CD4-positive, alpha-beta T cell treated with Interleukin-21 for 1 hour (primary cell): ENCODE results near the gene PPM1H.
A peak's percentile ranks its signal among the peaks of the same experiment; 100 is the strongest.

Experiments
- DNase-seq: peaks from one replicate; pipeline ENCODE4 v3.0.0-alpha.2; 2020

The PPM1H gene

DNA sequence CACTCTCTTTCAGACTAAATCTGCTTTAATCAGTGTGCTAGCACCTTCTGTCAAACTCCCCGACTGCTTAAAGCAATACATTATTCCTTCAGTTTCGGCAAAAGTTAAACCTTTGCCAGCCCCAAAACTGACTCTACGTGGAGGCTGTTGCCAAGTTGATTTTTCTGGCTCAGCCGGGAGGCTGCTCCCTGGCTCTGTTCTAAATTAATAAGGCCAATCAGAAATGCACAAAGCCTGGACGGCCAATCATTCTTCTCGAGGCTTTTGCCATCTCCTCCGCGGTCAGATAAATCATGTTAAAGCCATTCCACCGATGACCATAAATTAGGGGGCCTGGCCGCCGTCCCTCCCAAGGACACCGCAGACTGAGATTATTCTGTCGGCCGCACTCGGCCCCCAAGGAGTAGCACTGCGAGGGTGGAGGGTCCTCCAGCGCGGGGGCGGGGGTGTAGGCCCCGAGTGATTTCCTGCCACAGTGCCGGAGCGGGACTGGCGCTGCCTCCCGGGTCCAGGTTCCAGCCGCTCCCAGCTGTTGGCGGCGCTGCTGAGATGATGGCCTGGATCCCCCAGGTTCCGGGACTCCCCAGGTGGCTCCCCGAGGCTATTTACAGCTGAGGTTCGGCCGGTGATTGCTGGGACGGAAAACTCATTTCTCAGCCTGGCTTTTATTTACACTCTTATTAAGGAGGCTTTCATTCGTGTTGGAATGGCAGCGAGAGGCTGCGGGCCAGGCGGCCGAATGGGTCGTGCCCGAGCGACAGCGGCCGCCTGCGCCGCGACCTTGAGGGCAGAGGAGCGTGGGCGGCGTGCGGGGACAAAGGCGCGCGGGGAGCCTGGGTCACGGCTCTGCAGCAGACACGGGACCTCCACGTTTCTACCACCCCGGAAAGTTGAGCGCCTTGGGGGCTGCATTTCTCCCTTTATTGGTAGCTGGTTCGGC, 303.2 kb downstream of the PPM1H start:
- peak; percentile 17 for DNase-seq

- no peak for DNase-seq
Observed at GRCh38 chr12:62629971-62630739, 304.8 kb downstream of the PPM1H start.

- DNase-seq, result no peak
Observed at GRCh38 chr12:62629413-62629812, 305.5 kb downstream of the PPM1H start.

GRCh38 chr12:62627181-62627580, 307.8 kb downstream of the PPM1H start:
- DNase-seq, result no peak

DNA sequence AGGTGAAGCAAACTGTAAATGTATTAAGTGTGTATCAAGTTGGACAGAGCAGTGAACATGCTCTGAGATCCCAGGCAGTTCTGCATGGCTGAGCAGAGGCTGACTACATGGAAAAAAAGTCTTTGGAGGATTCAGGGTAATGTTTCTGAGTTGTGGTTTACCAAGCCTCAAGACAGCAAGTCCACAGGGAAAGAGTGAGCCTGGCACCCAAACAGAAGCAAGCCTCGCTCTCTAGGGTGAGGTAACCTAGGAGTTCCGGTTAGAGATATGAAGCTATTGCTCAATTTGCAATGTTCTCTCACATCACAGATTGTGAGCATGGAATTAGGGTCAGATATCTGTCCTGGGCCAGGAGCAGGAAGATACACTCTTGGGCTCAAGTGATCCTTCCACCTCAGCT, 309.7 kb downstream of the PPM1H start:
- DNase-seq, result no peak

DNA sequence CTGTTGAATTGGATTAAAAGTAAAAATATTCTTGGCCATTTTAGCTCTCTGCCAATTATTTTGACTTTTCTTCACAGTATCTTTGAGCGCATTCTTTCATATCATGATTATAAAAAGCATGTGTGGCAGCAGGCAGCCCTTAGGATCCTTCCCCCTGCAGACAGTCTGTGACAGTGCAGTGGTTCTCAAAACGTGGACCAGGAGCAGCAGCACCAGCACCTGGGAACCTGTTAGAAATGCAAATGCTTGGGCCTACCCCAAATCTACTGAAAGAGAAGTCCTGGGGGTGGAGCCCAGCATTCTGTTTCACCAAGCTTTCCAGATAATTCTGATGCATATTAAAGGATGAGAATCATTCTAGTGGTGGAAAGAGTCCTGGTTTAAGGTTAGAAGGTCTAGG, 312.8 kb downstream of the PPM1H start:
- DNase-seq, result no peak

GRCh38 chr12:62621101-62621638, 313.8 kb downstream of the PPM1H start:
- DNase-seq, result no peak

DNA sequence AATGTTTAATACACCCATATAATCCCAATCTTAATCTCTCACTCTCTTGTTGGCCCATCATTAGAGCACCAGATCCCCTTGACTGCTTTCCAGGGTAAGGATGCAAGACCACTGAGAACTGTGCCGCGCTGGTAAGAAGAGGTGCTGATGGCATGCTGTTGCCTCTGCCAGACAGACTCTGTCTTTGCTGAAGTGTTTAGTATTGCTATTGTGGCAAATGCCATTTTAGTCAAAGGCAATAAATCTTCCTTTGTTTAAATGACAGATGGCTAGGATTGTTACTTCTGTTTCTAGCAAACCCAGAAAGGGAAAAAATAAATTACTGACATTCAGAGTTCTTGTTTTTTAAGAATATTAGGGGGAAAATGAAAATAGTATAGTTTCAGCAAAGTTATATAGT, 316.0 kb downstream of the PPM1H start:
- DNase-seq, result no peak

- no peak for DNase-seq
Observed at GRCh38 chr12:62618319-62618718, 316.6 kb downstream of the PPM1H start.

DNA sequence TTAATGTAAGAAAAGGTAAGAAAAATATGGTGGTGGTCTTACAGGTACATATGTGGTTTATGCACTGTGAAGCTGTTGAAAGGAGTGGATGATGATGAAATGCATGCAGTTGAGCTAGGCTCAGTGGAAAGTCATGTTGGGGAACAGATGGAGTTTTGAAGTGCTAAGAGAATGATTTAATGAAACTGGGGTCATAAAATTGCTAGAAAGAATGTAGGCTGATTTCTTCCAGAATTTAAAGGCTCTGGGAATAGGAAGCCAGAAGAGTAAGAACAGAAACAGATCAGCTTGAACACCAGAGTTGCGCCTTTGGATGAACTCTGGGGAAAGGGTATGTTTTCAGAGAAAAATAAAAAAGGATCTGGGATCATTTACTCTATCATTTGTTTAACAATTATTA, 321.9 kb downstream of the PPM1H start:
- DNase-seq, result no peak

GRCh38 chr12:62606654-62607053, 328.3 kb downstream of the PPM1H start:
- DNase-seq, result no peak

DNA sequence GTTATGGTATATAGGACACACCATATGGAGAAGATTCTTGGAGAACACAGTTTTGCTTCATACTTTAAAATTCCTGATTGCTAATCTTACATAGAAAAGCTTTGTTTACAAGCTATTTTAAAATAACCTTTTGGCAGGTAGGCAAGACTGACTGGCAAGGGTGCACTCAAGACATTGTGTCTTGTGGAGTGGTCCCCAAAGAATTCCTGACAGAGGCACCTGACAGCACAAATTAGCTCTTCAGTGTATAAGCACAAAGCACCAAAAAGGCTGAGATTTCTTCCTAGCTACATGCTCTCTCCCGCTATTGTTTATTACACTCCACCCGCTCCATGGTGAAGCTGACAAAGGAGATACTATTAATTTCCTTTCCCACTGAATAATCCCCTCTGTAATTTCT, 329.0 kb downstream of the PPM1H start:
- no peak for DNase-seq

GRCh38 chr12:62604871-62605270, 330.1 kb downstream of the PPM1H start:
- peak; percentile 40 for DNase-seq

DNA sequence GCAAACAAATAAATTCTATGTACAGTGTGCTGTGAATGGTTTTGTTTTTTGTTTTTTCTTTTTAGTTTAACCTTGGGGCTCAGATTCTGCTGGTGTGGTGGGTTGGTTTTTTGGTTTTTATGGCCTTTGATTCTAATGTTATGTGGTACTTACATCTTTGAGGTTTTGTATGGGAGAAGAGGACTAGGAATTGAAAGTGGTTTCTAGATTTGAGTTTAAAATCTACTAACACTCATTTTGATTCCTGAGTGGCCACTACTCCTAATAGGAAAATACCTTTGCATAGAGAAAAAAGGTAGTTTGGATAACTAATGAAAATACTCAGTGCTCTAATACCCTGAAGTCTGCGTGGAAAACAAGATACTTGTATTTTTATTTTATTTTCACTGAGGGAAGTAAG, 330.6 kb downstream of the PPM1H start:
- DNase-seq, result peak; percentile 15

- DNase-seq, result no peak
Observed at GRCh38 chr12:62603811-62604098, 331.2 kb downstream of the PPM1H start.

- peak; percentile 86 for DNase-seq
Observed at GRCh38 chr12:62603061-62603810, 331.7 kb downstream of the PPM1H start.

GRCh38 chr12:62602255-62603060, 332.5 kb downstream of the PPM1H start:
- DNase-seq, result peak; percentile 90

- DNase-seq, result no peak
Observed at GRCh38 chr12:62601765-62602164, 333.2 kb downstream of the PPM1H start.

DNA sequence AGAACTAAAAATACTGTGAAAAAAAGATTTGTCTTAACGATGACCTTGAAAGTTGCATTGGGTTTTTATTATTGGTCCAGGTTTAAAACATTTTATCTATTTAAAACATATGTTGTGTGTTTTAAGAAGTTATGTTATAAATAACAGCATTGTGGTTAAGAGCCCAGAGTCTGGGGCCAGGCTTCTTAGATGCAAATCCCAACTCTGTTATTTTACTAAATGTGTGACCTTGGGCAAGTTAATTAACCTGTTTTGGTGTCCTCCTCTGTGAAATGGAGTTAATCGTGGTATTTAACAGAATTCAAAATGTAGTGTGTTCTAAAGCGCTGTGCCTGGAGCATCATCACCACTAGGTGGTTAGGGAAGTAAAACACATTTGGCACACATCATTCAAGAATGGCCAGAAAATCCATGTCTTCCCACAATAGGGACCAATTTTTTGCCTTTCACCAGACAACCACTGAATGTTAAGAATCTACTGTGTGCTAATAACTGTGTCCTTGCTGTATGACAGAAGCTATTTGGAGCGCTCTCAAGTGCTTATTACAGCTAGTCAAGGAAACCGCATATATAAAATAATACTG, 335.0 kb downstream of the PPM1H start:
- DNase-seq, result no peak

- DNase-seq, result no peak
Observed at GRCh38 chr12:62598846-62599245, 336.1 kb downstream of the PPM1H start.

GRCh38 chr12:62597253-62597652, 337.7 kb downstream of the PPM1H start:
- DNase-seq, result no peak
